ENCODE measurements around the gene COX19. TPM values are rescaled to one million over a fixed set of nuclear protein-coding genes. Genes with fewer than 3 reads are reported as not detected.

The COX19 gene
- total and polyA plus RNA-seq, 2 of the 13 experiments (the other 11 are each of a cell fraction or from before 2014, with no cell fraction given) = 11.5 to 21.7 TPM

DNA sequence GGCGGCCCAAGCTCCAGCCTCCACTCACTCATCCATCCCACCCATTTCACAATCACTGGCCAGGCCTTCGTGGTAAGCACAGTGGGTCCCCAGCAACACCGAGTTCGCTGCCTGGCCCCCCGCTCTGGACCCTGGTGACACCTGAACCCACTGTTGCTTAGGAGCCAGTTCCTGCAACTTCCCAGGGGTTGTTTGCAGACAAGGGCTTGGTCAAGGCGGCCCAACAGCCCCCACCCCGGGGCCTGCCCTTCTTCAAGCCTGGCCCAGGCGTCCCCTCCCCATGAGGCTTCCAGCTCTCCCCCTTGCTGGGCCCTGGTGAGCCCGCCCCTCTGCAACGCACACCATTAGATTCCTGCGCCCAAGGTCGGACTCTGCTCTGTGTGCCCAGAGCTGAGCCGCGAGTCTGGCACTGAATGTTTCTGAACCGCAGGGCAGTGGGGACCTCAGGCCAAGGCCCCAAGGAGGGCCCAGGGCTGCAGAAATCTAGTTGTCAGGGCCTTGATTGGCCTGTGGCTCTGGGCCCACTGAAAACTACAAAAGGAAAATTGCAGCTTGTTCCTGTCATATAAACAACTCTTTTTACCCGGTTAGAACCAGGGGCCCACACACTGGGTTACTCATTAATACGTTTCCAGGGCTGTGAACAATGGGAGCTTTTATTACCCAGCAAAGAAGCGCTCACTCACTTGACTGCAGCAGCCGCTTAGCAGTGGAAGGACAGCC lies 2.1 kb upstream of the COX19 start (continued):
- TF ChIP-seq RBM39 (IDR thresholded peaks at IDR 0.05; ENCODE audit: low read depth, low read length, poor library complexity, severe bottlenecking) (peak; percentile 77), GTF2F1 (IDR thresholded peaks at IDR 0.05; ENCODE audit: low read length) (peak; percentile 63; the same call in 1 of the 2 replicates), SP140L (CRISPR knock-in tag; IDR thresholded peaks at IDR 0.05; ENCODE audit: borderline replicate concordance) (0 out of 2 replicates have a peak, but pooled peaks have one; percentile 69), FOXK2 (IDR thresholded peaks at IDR 0.05) (peak; percentile 89), AKAP8 (CRISPR knock-in tag; IDR thresholded peaks at IDR 0.05) (peak; percentile 77; the same call in 1 of the 2 replicates), ZNF878 (CRISPR knock-in tag; IDR thresholded peaks at IDR 0.05) (peak; percentile 82), ZSCAN9 (CRISPR knock-in tag; IDR thresholded peaks at IDR 0.05; ENCODE audit: borderline replicate concordance) (0 out of 2 replicates have a peak, but pooled peaks have one; percentile 23), ZNF550 (CRISPR knock-in tag; IDR thresholded peaks at IDR 0.05; ENCODE audit: borderline replicate concordance) (no peak), ASH2L (IDR thresholded peaks at IDR 0.05; ENCODE audit: insufficient read length, low read depth, low read length) (peak; percentile 91), CBX1 (IDR thresholded peaks at IDR 0.05; ENCODE audit: low read depth) (no peak)
- TF ChIP-seq, protein P1, sequence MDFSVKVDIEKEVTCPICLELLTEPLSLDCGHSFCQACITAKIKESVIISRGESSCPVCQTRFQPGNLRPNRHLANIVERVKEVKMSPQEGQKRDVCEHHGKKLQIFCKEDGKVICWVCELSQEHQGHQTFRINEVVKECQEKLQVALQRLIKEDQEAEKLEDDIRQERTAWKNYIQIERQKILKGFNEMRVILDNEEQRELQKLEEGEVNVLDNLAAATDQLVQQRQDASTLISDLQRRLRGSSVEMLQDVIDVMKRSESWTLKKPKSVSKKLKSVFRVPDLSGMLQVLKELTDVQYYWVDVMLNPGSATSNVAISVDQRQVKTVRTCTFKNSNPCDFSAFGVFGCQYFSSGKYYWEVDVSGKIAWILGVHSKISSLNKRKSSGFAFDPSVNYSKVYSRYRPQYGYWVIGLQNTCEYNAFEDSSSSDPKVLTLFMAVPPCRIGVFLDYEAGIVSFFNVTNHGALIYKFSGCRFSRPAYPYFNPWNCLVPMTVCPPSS (IDR thresholded peaks at IDR 0.05) = no peak
- TF ChIP-seq, protein P2, sequence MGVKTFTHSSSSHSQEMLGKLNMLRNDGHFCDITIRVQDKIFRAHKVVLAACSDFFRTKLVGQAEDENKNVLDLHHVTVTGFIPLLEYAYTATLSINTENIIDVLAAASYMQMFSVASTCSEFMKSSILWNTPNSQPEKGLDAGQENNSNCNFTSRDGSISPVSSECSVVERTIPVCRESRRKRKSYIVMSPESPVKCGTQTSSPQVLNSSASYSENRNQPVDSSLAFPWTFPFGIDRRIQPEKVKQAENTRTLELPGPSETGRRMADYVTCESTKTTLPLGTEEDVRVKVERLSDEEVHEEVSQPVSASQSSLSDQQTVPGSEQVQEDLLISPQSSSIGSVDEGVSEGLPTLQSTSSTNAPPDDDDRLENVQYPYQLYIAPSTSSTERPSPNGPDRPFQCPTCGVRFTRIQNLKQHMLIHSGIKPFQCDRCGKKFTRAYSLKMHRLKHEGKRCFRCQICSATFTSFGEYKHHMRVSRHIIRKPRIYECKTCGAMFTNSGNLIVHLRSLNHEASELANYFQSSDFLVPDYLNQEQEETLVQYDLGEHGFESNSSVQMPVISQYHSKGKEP (CRISPR knock-in tag; IDR thresholded peaks at IDR 0.05) = no peak; the same call in 1 of the 2 replicates
- TF ChIP-seq, protein P3, sequence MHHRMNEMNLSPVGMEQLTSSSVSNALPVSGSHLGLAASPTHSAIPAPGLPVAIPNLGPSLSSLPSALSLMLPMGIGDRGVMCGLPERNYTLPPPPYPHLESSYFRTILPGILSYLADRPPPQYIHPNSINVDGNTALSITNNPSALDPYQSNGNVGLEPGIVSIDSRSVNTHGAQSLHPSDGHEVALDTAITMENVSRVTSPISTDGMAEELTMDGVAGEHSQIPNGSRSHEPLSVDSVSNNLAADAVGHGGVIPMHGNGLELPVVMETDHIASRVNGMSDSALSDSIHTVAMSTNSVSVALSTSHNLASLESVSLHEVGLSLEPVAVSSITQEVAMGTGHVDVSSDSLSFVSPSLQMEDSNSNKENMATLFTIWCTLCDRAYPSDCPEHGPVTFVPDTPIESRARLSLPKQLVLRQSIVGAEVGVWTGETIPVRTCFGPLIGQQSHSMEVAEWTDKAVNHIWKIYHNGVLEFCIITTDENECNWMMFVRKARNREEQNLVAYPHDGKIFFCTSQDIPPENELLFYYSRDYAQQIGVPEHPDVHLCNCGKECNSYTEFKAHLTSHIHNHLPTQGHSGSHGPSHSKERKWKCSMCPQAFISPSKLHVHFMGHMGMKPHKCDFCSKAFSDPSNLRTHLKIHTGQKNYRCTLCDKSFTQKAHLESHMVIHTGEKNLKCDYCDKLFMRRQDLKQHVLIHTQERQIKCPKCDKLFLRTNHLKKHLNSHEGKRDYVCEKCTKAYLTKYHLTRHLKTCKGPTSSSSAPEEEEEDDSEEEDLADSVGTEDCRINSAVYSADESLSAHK (CRISPR knock-in tag; IDR thresholded peaks at IDR 0.05; ENCODE audit: borderline replicate concordance) = no peak
- TF ChIP-seq, protein P4, sequence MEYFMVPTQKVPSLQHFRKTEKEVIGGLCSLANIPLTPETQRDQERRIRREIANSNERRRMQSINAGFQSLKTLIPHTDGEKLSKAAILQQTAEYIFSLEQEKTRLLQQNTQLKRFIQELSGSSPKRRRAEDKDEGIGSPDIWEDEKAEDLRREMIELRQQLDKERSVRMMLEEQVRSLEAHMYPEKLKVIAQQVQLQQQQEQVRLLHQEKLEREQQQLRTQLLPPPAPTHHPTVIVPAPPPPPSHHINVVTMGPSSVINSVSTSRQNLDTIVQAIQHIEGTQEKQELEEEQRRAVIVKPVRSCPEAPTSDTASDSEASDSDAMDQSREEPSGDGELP (IDR thresholded peaks at IDR 0.05; ENCODE audit: borderline replicate concordance, low read depth) = 0 out of 2 replicates have a peak, but pooled peaks have one; percentile 38
